GM12891 (cell line): Measurements from ENCODE around the gene SENP2.
A peak's percentile ranks its signal among the peaks of the same experiment; 100 is the strongest.
"Not testable (repeated sequence)": the region's sequence is repeated elsewhere in the genome, so short reads cannot be mapped to it uniquely, and the experiment has no call there.

Source experiments
- DNase-seq: peaks from one replicate; pipeline ENCODE4 v3.0.0; 2011; ENCODE audit warnings: low spot score; ENCODE audit not compliant: insufficient read length
- FAIRE-seq: peaks from 2 replicates; lab custom pipeline; 2011; peaks lifted over from hg19 to GRCh38; lab: Jason Lieb, UNC
- PAX5 ChIP-seq: IDR thresholded peaks from 2 replicates; pipeline ENCODE4 v1.6.1; 2011; ENCODE audit warnings: low read length, moderate library complexity, mild to moderate bottlenecking; ENCODE audit not compliant: insufficient read depth, severe bottlenecking
- POLR2A ChIP-seq: IDR thresholded peaks from 2 replicates; pipeline ENCODE4 v1.6.1; 2011; ENCODE audit warnings: low read depth, low read length, control low read depth
- POLR2AphosphoS5 ChIP-seq: IDR thresholded peaks from 2 replicates; pipeline ENCODE4 v1.6.1; 2011; ENCODE audit warnings: low read depth, low read length, control low read depth
- POU2F2 ChIP-seq: IDR thresholded peaks from 2 replicates; pipeline ENCODE4 v1.6.1; 2011; ENCODE audit warnings: low read depth, mild to moderate bottlenecking, control low read depth, low read length, moderate library complexity
- SPI1 ChIP-seq: IDR thresholded peaks from 2 replicates; pipeline ENCODE4 v1.6.1; 2011; ENCODE audit warnings: low read depth, low read length, control low read depth
- TAF1 ChIP-seq: IDR thresholded peaks from 2 replicates; pipeline ENCODE4 v1.6.1; 2011; ENCODE audit warnings: low read depth, low read length, control low read depth

SENP2 gene

GRCh38 chr3:185555860-185556347 lies 30.2 kb upstream of the SENP2 start:
- TF ChIP-seq POU2F2 = no peak
- no peak for TF ChIP-seq SPI1
- no peak for TF ChIP-seq POLR2A
- TF ChIP-seq PAX5 = no peak
- TF ChIP-seq POLR2AphosphoS5 = no peak
- TF ChIP-seq TAF1 = no peak

GRCh38 chr3:185556640-185557039 lies 29.5 kb upstream of the SENP2 start:
- DNase-seq, FAIRE-seq: not testable (repeated sequence)

More at GRCh38 chr3:185555860-185556347, 30.2 kb upstream of the SENP2 start:
- DNase-seq = no peak
- FAIRE-seq = no peak

DNA sequence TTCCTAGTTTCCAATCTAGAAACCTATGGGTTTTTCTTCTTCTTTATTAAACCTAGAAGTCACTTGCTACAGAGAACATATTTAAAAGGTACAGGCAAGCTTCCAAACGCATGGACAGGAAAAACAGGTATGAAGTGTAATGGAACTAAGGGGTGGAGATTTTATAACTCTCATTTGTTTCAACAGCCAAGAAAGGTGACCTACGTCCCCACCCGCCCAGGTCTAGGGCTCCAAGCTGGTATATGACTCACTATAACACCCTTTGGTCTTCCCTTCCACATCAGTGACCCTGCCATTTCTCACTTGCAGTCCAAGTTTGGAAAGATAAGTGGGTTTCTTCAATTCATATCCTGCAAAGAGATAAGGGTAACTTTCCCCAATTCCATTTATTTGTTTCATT lies 27.7 kb upstream of the SENP2 start:
- DNase-seq = no peak
- FAIRE-seq = no peak

DNA sequence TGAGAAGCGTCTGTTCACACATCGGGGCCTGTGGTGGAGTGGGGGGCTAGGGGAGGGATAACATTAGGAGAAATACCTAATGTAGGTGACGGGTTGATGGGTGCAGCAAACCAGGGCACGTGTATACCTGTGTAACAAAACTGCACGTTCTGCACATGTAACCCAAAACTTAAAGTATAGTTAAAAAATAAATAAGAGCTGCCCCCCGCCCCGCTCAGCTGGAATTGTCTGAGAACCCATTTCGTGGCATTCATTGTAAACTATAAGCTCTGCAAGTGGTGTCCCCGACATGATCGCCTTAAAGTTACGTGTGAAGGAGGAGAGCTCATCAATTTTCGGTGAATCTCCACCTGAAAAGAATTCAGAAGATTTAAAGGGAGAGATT lies 26.4 kb upstream of the SENP2 start:
- TF ChIP-seq POU2F2 (no peak), POLR2AphosphoS5 (no peak), POLR2A (no peak), SPI1 (no peak), PAX5 (no peak), TAF1 (no peak)
- DNase-seq (no peak), FAIRE-seq (no peak)

More for the DNA sequence above, 27.7 kb upstream of the SENP2 start:
- no peak for TF ChIP-seq POLR2AphosphoS5

DNA sequence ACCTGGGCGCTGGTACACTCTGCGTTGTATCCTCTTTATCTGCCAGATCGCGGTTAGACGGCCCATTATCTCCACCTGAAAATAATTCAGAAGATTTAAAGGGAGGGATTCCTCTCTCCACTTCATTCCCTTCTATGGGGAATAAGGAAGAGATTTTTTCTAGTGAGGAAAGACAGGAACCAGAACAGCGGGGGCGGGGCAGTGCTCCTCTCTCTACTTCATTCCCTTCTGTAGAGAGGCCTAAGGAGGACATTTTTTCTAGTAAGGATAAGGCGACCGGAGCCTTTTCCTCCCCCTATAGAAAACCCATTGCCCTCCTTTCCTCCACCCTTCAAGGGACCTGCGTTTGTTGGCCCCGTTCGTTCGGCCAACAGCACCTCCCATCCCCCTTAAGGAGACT lies 25.4 kb upstream of the SENP2 start:
- TF ChIP-seq POLR2A (no peak), POU2F2 (no peak), TAF1 (no peak), SPI1 (no peak), PAX5 (no peak), POLR2AphosphoS5 (no peak)
- FAIRE-seq (no peak), DNase-seq (no peak)

DNA sequence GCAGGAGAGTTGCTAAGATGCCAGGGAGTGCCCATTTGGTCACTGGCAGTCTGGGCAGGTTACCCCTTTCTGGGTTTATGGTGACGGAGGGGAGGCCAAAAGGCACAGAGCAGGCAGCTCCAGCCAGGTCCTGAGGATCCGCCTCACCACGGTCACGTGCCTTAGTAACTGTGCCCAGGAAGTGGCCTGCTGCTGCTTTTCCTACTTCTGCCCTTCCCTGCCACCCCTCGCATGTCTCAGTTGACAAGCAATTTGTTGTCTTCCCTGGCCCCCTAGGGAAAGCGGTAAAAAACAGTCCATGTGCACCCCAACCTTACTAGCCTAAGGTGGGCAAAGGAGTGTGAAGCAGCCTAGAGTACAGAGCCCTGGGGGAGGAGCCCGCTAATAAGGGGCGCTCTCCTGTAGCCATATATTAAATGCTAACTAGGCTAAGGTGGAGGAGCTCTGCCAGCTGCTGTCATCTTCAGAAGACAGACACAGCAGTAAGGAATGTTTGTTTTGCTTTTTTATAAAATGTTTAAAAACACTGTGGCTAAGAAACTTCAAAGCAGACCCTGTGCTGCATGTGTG lies 24.6 kb upstream of the SENP2 start:
- no peak for DNase-seq
- TF ChIP-seq SPI1 (no peak), TAF1 (no peak), POLR2AphosphoS5 (no peak), POU2F2 (no peak), PAX5 (no peak), POLR2A (no peak)

GRCh38 chr3:185561958-185562357 lies 24.1 kb upstream of the SENP2 start:
- TF ChIP-seq TAF1 (no peak), POLR2AphosphoS5 (no peak), POLR2A (no peak), PAX5 (no peak), SPI1 (no peak), POU2F2 (no peak)
- FAIRE-seq = no peak
- DNase-seq = no peak

More for the DNA sequence above, 24.6 kb upstream of the SENP2 start:
- no peak for FAIRE-seq

DNA sequence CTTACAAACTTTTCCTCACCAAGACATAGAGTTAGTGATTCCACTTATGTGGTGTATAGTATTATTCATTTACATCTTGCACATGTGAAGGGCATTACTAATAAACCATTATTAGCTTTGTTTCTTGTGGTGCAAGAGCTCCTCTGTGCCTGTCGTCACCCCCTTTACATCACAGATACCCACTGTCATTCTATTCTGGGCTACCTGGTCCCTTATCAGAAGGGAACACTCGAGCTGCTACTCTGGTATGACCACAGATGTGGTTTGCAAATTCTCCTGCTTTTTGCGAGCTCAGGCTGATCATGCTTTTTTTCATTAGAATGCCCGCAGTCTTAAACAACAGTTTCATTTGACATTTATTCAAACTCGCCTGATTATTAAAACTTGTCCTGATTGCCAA lies 13.9 kb upstream of the SENP2 start:
- no peak for TF ChIP-seq PAX5
- TF ChIP-seq POLR2AphosphoS5 = no peak
- TF ChIP-seq POLR2A = no peak
- no peak for TF ChIP-seq POU2F2
- no peak for TF ChIP-seq TAF1
- TF ChIP-seq SPI1 = no peak
- no peak for DNase-seq
- FAIRE-seq = no peak

DNA sequence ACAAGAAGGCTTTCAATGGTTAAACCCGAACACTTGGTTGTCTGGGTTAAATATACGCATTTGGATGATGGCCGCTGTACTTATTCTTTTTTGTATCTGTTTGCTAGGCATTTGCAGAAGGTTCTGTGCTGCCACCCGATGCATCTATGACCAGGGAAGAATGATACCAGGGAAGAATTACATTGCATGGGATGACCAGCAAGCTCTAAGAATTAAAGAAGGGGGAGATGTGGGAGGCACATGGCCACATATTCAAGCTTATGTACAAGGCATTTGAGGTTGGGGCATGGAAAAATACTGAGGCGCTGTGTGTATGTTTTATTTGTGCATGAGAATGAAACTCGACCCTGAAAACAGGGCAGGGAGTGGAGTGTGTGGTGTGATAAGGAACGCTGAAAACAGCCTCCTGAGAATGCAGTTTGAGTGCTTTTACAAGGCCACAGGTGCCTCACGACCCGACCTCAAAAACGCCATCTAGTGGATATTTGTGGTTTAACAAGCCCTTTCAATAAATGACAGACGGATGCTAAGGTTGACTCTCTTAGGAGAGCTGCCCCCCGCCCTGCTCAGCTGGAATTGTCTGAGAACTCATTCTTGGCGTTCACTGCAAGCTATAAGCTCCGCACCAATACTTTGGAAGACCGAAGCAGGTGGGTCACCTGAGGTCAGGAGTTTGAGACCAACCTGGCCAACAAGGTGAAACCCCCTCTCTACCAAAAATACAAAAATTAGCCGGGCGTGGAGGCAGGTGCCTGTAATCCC lies 10.8 kb upstream of the SENP2 start:
- peak; percentile 91 for FAIRE-seq
- DNase-seq = not testable (repeated sequence)

- no peak for FAIRE-seq
- no peak for DNase-seq
- TF ChIP-seq POU2F2 = no peak
- TF ChIP-seq TAF1 = no peak
- TF ChIP-seq POLR2A = no peak
- no peak for TF ChIP-seq PAX5
- no peak for TF ChIP-seq POLR2AphosphoS5
- TF ChIP-seq SPI1 = no peak
These were observed 3.9 kb upstream of the SENP2 start for GRCh38 chr3:185582236-185582635.

GRCh38 chr3:185582871-185583270 lies 3.2 kb upstream of the SENP2 start:
- peak; percentile 33 for DNase-seq
- peak; percentile 79 for FAIRE-seq
- TF ChIP-seq POU2F2 = no peak
- TF ChIP-seq POLR2A = no peak
- TF ChIP-seq POLR2AphosphoS5 = no peak
- no peak for TF ChIP-seq TAF1
- TF ChIP-seq PAX5 = no peak
- TF ChIP-seq SPI1 = no peak
